Measurements from ENCODE around the gene RGR.

The RGR gene, protein sequence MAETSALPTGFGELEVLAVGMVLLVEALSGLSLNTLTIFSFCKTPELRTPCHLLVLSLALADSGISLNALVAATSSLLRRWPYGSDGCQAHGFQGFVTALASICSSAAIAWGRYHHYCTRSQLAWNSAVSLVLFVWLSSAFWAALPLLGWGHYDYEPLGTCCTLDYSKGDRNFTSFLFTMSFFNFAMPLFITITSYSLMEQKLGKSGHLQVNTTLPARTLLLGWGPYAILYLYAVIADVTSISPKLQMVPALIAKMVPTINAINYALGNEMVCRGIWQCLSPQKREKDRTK

DNA sequence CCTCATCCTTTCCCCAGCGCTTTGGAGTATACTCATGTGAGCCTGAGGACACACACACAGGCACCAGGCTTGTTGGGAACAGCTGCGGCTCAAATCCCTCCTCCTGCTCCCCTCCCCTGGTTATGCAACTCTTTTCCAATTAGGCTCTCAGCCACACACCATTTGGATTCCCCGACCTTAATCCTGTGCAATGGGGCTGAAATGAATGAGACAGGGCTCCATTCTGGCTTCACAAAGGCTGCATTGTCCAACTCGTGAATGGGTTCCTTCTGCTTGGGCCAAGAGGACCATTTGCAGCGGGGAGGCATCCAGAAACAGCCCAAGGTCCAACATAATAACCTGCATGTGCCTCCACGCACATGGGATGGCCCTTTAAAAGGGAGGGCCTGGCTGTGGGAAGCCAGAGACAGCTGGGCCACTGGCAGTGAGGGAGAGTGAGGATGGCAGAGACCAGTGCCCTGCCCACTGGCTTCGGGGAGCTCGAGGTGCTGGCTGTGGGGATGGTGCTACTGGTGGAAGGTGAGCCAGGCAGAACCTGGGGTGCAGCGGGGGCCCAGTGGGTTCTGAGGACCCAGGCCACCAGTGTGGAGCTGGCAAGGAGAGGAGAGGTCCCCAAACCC is at the start of gene RGR:
Gene RGR, plus strand, starts transcription at position 403 of the 620 bp plus-strand sequence. Its CDS starts 38 bp downstream, at position 441.
- H3K4me3 ChIP-seq (ENCODE audit: low read depth, low read length), result no peak within 1 kb of the TSS

DNA sequence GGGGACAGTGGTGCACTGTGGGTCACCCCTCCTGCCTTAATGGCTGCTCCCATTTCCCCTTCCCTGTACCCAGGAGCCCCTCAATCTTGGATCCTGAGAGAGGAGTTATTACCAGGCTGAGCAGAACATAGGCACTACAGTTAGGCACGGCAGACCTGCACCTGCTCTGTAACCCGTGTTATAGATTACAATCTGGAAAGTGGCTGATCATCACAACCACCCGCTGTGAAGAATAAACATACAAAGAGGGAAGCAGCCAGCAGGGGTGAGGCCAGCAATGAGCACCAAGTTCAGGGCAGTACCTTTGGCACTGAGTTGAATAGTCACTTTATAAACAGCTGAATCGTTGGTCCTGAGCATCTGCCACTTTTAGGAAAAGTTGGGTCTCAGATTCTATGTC is 48.8 kb upstream of the RGR start:
- no peak overlapping the region for H3K4me3 ChIP-seq (ENCODE audit: low read depth, low read length)

DNA sequence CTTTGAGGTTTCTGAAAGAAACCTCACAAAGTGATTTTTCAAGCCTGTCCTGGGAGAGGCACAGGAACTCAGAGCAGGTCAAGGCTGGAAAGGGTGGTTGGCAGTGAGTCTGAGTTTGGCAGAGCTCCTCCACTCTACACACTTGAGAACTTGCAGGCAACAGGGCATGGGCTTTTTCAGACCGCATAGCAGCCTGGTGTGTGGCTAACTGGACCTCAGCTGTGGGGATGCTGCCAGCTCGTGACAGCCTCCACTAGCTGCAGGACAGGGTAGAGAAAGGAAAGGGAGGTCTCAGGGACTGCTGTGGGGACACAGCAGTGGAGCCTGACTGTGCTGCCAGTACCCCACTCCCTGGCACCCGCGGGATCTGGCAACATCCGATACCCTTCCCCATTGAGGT is 47.9 kb upstream of the RGR start:
- H3K4me3 ChIP-seq (ENCODE audit: low read depth, low read length), result no peak overlapping the region

DNA sequence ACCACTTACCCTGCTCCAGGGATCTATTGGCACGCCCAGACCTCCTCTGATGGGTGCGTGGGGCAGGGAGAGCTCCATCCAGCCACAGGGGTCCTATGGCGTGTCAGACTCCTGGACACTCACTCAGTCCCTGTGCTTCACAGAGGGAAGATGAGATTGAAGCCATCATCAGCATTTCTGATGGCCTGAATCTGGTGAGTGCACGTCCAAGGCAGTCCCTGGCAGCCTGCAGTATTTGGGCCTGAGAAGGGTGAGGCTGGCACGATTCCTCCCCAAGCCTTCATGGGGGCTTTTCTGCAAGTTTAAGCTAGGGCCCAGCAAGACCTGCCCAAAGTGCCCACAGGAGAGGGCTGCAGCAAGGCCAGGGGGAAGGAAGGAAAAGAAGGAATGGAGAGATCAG is 47.2 kb upstream of the RGR start:
- no peak overlapping the region for H3K4me3 ChIP-seq (ENCODE audit: low read depth, low read length)

DNA sequence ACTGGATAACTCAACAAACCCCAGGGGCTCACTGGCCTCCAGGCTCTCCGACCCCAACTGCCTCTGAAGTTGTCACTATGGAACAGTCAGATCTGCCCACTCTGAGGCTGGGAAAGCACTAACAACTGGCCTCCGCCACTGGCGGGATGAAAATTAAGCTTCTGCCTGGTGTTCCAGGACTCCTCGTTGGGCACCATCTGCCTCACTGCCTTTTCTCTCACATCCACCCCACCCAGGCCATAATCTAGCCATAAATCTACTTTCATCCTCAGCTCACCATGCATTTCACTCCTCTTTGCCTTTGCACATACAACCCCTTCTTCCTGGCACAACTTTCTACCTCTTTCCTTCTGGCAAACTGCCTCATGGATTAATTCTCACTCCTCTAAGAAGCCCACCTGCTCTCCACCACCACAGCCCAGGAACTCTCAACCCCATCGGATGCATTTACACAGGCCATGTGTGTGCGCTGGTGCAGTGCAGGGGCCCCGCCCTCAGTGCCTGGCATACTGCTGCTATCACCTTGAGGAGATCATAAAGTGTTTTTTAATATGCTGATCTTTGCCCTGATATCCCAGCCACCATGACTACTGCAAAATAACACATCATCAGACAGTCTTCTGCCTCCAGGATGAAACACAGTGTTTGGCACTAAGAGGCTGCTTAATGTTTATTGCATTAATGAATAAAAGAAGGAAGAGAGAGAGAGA is 46.5 kb upstream of the RGR start:
- no peak overlapping the region for H3K4me3 ChIP-seq (ENCODE audit: low read depth, low read length)

DNA sequence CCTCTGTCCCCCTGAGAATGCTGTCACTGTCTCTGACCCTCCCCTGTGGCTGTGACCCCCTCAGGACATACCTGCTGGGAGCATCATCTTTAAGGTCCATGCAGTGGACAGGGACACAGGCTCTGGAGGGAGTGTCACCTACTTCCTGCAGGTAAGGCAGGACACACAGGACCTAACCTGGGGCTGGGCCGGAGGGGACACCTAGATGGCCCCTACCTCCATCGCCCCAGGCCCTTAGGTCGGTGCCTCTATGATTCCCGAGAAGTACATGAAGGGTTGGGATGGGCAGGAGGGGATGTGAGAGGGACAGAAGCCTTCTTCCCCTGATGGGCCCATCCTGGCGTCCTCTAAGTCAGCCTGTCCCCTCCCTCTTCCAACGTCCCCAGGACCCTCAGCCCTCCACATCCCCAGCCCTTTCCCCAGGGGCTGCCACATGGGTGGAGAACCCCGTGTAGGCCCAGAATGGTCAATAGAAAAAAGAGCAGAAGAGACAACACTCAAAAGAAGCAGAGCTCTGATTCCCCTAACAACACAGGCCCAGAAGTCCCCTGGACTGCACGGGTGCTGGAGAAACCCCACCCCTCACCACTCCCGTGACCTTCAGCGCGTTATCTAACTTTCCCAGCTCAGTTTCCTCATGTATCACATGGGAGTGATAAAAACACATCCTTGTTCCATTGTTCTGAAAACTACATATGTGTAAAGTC is 44.2 kb upstream of the RGR start:
- H3K4me3 ChIP-seq (ENCODE audit: low read depth, low read length), result no peak overlapping the region

DNA sequence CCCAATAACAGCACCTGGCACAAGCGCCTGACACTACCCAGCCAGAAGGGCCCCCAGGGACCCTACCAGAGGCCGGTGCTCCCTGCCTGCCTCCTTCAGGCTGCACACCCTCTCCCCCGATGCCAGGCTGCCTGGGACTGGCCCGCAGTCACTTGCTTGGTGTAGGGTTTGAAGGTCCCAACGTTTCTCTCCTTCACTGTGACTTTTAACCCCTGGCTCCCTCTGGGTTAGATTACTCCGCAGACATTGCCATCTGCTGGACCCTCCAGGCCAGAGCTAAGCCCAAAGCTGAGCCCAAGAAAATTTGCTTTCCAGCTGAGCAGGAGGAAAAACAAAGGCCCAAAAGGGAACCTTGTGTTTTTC is 43.6 kb upstream of the RGR start:
- no peak overlapping the region for H3K4me3 ChIP-seq (ENCODE audit: low read depth, low read length)

DNA sequence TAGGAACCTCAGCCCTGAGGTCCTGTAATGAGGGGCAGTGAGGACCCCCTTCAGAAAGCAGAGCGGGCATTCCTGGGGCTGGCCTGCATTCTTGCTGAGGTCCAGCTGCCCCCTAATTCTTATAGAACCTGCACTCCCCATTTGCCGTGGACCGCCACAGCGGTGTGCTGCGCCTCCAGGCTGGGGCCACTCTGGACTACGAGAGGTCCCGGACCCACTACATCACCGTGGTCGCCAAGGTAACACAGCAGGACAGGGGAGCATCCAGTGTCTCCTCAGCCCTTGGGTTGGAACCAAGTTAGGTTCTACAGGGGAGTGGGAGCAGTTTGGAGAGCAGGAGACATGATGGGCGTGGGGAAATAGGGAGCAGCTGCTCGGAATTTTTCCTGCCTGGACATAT is 43.2 kb upstream of the RGR start:
- no peak overlapping the region for H3K4me3 ChIP-seq (ENCODE audit: low read depth, low read length)

DNA sequence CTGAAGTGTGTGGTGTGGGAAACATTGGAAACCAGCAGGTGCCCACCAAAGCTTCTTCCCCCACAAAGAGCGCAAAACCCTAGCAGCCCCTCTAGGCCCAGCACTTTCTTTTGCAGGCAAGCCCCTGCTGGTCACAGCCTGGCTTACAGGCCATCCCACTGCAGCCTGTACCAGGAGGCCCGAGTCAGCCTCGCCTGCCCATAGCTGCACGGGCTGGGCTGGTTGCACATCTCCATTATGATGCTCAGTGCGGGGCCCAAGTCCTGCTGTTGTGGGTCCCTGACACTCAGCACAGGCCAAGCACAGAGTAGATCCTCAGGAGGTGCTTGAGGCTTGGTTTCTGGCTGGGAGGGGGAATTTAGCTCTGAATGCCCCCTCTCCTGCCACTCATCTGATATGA is 42.5 kb upstream of the RGR start:
- no peak overlapping the region for H3K4me3 ChIP-seq (ENCODE audit: low read depth, low read length)

DNA sequence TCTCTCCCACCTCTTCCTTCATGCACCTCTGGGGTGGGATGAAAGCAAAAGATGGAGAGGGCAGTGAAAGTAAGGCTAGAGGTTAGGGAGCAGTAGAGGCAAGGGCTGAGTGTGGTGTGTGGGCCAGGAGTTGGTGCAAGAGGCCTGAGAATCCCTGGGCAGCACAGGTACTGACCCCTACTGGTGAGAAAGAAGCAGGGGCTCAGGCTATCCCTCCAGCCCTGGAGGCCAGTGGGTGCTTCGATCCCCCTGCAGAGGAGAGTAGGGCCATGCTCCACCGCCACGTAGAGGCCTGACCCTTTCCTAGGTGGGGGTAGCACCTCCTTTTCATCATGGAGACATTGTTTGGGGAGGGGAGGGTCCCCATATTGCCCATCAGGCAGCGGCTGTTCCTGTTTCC is 40.7 kb upstream of the RGR start:
- H3K4me3 ChIP-seq (ENCODE audit: low read depth, low read length), result no peak overlapping the region

DNA sequence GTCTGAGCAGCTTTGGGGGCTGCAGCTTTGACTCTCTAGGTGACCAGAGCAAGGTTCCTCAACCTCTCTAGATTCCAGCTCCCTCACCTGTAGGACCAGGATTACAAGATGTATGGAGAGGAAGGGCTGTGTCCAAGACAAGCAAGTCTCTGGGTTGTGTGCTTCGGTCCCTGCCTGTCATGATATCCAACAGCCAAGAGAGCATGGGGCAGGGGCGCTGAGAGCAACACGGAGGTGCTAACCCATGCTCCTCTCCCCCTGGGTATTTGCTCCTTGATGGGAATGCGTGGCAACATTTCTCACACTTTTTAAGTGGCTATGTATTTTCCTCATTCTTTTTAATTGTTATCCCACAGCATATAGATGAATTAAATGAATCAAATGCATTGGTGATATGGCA is 40.2 kb upstream of the RGR start:
- no peak overlapping the region for H3K4me3 ChIP-seq (ENCODE audit: low read depth, low read length)

DNA sequence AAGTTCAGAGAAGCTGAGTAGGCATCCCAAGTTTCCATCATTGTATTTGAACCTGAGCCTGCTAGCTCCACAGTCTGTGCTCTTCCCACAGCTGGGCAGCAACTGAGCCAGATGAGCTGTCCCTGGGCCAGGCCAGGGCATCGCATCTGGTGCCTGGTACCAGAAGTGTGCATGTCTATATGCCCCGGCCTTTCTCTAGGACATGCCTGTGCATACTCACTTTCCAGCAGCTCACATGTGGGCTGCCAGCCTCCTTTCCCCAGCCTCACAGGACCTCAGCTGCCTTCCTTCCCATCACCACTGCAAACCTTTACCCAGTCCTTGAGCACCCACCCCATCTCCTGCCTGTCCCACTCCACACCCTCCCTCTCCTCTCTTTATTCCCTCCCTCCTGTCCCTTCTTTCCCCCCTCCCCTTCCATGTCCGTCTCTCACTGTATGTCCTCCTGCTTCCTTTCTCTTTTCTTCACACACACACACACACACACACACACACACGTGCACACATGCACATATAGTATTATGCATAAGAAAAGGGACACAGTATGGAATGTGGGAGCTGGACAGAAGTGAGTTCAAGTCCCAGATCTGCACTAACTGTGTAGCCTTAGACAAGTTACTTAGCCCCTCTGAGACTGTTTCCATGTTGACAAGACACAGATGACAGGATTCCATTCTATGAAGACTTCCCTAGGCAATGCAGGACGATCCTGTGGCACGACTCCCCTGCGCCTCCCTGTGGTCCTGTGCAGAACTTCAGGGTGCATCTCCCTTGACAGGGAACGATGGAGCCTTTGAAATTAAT is 39.6 kb upstream of the RGR start:
- H3K4me3 ChIP-seq (ENCODE audit: low read depth, low read length), result no peak overlapping the region

DNA sequence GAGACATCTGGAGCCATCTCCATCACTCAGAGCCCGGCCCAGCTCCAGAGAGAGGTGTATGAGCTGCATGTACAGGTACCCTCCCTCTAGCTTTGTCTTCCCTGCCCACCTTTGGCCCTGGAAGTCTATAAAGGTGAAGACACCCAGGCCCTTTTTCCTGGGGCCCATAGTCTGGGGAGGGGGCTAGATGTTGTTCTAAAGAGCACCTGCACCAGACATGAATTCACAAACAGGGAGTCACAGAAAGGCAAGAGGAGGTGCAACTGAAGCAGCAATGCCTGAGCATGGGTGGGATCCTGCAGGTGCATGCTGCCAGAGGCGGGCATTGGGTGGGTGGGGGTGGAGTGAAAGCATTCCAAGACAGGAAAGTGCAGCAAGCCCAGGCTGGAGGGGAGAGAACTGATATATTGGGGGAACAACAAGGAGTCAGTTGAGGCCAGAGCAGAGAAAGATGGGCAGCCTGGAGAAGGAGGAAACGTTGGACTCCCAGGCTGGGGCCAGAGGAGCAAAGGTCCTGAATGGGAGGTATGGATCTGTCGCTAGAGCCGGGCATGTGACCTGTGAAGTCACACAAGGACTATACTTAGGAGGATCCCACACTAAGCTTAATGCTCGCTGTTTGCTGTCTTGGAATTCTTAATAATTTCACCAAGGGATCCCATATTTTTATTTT is 38.9 kb upstream of the RGR start:
- H3K4me3 ChIP-seq (ENCODE audit: low read depth, low read length), result no peak overlapping the region

DNA sequence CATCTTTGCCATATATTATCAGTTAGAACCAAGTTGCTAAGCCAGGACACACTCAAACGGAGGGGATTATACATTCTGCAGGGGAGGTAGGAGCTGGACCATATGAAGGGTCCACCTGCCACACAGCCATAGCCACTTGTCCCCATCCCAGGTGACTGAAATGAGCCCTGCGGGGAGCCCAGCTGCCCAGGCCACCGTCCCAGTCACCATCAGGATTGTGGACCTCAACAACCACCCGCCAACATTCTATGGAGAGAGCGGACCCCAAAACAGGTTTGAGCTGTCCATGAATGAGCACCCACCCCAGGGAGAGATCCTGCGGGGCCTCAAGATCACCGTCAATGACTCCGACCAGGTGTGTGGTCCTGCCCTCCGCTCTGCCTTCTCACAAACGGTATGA is 36.8 kb upstream of the RGR start:
- H3K4me3 ChIP-seq (ENCODE audit: low read depth, low read length), result no peak overlapping the region

DNA sequence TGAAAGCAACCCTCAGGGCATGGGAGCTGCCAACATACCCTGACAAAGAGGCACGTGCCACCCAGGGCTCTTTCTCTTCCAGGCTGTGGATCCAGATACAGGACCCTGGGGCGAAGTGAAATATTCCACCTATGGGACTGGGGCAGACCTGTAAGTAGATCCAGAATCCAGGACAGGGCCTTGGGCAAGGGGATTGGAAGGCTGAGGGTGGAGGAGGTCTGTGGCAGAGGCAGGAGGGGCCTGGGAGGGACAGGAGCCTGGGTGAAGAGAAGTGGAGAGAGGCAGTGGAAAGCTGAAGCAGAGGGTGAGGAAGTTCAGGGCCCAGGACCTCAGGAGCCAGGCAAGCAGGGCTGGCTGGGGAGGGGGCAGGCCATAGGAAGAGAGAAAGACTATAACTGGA is 33.3 kb upstream of the RGR start:
- H3K4me3 ChIP-seq (ENCODE audit: low read depth, low read length), result no peak overlapping the region

DNA sequence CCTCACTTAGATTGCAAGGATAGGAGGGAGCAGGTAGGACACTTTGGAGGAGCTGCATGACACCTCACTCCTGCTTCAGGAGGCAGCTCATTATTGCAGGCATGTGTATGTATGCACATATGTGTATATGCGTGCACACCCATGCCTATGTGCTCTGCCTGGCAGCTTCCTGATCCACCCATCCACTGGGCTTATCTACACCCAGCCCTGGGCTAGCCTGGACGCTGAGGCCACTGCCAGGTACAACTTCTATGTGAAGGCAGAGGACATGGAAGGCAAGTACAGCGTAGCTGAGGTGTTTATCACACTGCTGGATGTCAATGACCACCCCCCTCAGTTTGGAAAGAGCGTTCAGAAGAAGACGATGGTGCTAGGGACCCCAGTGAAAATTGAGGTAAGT is 32.8 kb upstream of the RGR start:
- no peak overlapping the region for H3K4me3 ChIP-seq (ENCODE audit: low read depth, low read length)

DNA sequence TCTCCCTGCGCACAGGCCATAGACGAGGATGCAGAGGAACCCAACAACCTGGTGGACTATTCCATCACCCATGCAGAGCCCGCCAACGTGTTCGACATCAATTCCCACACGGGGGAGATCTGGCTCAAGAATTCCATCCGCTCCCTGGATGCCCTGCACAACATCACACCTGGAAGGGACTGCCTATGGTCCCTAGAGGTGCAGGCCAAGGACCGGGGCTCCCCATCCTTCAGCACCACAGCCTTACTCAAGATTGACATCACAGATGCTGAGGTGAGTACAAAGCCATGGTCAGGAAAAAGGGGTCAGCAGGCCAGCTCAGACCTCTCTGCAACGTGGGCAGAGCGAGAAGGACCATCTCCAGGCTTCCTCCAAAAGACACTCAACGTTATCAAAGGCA is 31.8 kb upstream of the RGR start:
- no peak overlapping the region for H3K4me3 ChIP-seq (ENCODE audit: low read depth, low read length)

DNA sequence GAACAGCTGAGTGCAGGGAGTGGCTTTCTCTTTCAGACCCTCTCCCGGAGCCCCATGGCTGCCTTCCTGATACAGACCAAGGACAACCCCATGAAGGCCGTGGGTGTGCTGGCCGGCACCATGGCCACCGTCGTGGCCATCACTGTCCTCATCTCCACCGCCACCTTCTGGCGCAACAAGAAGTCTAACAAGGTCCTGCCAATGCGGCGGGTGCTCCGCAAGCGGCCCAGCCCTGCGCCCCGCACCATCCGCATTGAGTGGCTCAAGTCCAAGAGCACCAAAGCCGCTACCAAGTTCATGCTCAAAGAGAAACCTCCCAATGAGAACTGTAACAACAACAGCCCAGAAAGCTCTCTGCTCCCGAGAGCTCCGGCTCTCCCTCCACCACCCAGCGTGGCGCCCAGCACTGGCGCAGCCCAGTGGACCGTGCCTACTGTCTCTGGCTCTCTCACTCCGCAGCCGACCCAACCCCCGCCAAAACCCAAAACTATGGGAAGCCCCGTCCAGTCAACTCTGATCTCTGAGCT is 30.7 kb upstream of the RGR start:
- H3K4me3 ChIP-seq (ENCODE audit: low read depth, low read length), result no peak overlapping the region

DNA sequence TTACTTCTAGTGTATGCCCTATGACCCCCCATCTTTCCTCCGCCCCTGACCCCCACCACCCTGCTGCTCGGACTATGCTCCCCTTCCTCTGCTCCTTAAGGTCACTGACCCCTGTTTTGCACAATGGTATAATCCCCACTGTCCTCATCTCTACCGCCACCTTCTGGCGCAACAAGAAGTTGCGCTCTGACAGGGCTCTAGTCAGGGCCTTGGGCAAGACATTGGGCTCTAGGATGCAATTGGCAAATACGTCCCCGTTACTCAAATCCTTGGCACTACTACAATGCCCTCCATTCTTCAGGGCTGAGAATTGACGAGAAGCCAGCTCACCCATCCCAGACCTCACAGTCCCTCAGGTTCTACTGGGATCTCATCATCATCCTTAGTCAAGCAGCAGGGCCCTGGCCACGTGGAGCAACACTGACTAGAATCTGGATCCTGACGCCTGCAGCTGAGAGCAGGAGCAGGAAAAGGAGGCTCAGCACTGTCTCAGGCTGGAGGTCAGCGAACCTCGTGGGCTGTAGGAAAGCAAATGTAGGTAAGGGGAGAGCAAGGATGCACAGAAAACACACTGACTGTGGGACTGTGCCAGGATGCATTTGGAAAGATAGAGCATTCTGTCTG is 30.1 kb upstream of the RGR start:
- no peak overlapping the region for H3K4me3 ChIP-seq (ENCODE audit: low read depth, low read length)

DNA sequence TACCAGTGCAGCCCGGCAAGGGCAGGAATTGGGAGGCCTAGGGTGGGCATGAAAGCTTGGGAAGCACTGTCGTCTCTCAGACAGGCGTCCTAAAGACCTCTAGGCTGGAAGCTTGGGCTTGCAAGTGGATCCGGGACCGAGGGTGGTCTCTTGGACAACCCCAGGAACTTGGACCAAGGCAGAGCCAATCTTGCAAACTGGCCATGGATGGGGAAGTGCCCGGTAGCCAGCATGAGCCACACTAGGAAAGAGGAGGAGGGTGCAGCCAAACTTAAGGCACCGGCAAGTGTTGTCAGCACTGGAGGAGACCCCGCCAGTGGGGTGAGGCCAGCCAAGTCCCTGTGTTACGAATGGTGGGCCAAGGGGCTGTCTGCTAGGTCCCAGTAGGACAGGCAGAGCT is 28.0 kb upstream of the RGR start:
- no peak overlapping the region for H3K4me3 ChIP-seq (ENCODE audit: low read depth, low read length)

Measured in iPS-11a (cell line).